GM23338 (cell line): ENCODE results near the gene EMP2. TPM values are rescaled to one million over a fixed set of nuclear protein-coding genes. Genes with fewer than 3 reads are reported as not detected.

ENCODE experiments used
- ATAC-seq: fragments of 200-7000 bp; cut with Tn5 transposase; 3 replicates; pipeline ENCODE4 v1.9.1; 2020
- DNase-seq: peaks from one replicate; pipeline ENCODE4 v3.0.0-alpha.2; 2015; ENCODE audit warnings: low spot score
- H2AFZ ChIP-seq: fragments of 200-600 bp; sonication (generic); 2 replicates; pipeline ENCODE4 v1.8.0; 2016; ENCODE audit warnings: antibody characterized with exemption, mild to moderate bottlenecking, moderate library complexity
- H3F3A ChIP-seq: fragments of 200-600 bp; sonication (generic); replicated peaks from 2 replicates; pipeline ENCODE4 v1.8.0; 2017; ENCODE audit warnings: antibody characterized with exemption, mixed run types, low read depth
- H3K27ac ChIP-seq: fragments of 200-600 bp; sonication (generic); 2 replicates; pipeline ENCODE4 v1.6.1; 2016; ENCODE audit warnings: low read depth
- H3K27me3 ChIP-seq: fragments of 200-600 bp; sonication (generic); 2 replicates; pipeline ENCODE4 v1.8.0; 2016; ENCODE audit warnings: mild to moderate bottlenecking, mixed run types, moderate library complexity; ENCODE audit not compliant: insufficient read depth
- H3K36me3 ChIP-seq: fragments of 200-600 bp; sonication (generic); 2 replicates; pipeline ENCODE4 v1.8.0; 2016; ENCODE audit warnings: mild to moderate bottlenecking; ENCODE audit not compliant: insufficient read depth
- H3K4me1 ChIP-seq: fragments of 200-600 bp; sonication (generic); 2 replicates; pipeline ENCODE4 v1.8.0; 2016; ENCODE audit warnings: mild to moderate bottlenecking, moderate library complexity; ENCODE audit not compliant: insufficient read depth
- H3K4me2 ChIP-seq: fragments of 200-600 bp; sonication (generic); 2 replicates; pipeline ENCODE4 v1.7.1; 2017; ENCODE audit warnings: mixed run types
- H3K4me3 ChIP-seq: fragments of 200-600 bp; sonication (generic); 2 replicates; pipeline ENCODE4 v1.6.1; 2016; ENCODE audit warnings: mixed run types
- H3K79me2 ChIP-seq: fragments of 200-600 bp; sonication (generic); replicated peaks from 2 replicates; pipeline ENCODE4 v1.8.0; 2017; ENCODE audit warnings: mild to moderate bottlenecking; ENCODE audit not compliant: insufficient read depth
- H3K9me2 ChIP-seq: fragments of 200-600 bp; sonication (generic); 2 replicates; pipeline ENCODE4 v1.8.0; 2017; ENCODE audit not compliant: insufficient read depth
- H4K20me1 ChIP-seq: fragments of 200-600 bp; sonication (generic); replicated peaks from 2 replicates; pipeline ENCODE4 v1.8.0; 2017; ENCODE audit warnings: mild to moderate bottlenecking; ENCODE audit not compliant: insufficient read depth
- H3K27ac Mint-ChIP-seq: 2 replicates; pipeline ENCODE4 v1.8.0; 2020; ENCODE audit warnings: inconsistent platforms, mild to moderate bottlenecking, moderate library complexity, mixed read lengths
- H3K27me3 Mint-ChIP-seq: 3 replicates; pipeline ENCODE4 v1.8.0; 2022; ENCODE audit warnings: low read depth, mild to moderate bottlenecking, moderate library complexity, mixed read lengths, inconsistent platforms; ENCODE audit not compliant: insufficient read depth, poor library complexity
- H3K36me3 Mint-ChIP-seq: 3 replicates; pipeline ENCODE4 v1.8.0; 2021; ENCODE audit warnings: low read depth, mild to moderate bottlenecking, inconsistent platforms, moderate library complexity, mixed read lengths
- H3K4me1 Mint-ChIP-seq: 3 replicates; pipeline ENCODE4 v1.8.0; 2020; ENCODE audit warnings: mild to moderate bottlenecking, inconsistent platforms, mixed read lengths
- H3K4me3 Mint-ChIP-seq: 3 replicates; pipeline ENCODE4 v1.8.0; 2021; ENCODE audit warnings: moderate library complexity, mild to moderate bottlenecking, inconsistent platforms, mixed read lengths
- H3K9me3 Mint-ChIP-seq: 3 replicates; pipeline ENCODE4 v1.8.0; 2020; ENCODE audit warnings: moderate library complexity, mild to moderate bottlenecking, inconsistent platforms, mixed read lengths
- EZH2 ChIP-seq: fragments of 200-600 bp; sonication (generic); IDR thresholded peaks from one replicate; pipeline ENCODE4 v1.8.0; 2017; ENCODE audit warnings: antibody characterized with exemption, mild to moderate bottlenecking, low read depth; ENCODE audit not compliant: unreplicated experiment
- EZH2phosphoT487 ChIP-seq: fragments of 200-600 bp; sonication (generic); IDR thresholded peaks from one replicate; pipeline ENCODE4 v1.8.1; 2018; ENCODE audit warnings: antibody characterized with exemption; ENCODE audit not compliant: unreplicated experiment
- JUNB ChIP-seq: IDR thresholded peaks from one replicate; pipeline ENCODE4 v1.6.1; 2016; ENCODE audit warnings: antibody characterized with exemption; ENCODE audit not compliant: unreplicated experiment
- NANOG ChIP-seq: IDR thresholded peaks from 2 replicates; pipeline ENCODE4 v1.6.1; 2016; ENCODE audit warnings: antibody characterized with exemption, borderline replicate concordance
- POLR2AphosphoS5 ChIP-seq: IDR thresholded peaks from 2 replicates; pipeline ENCODE4 v1.6.1; 2016; ENCODE audit warnings: antibody characterized with exemption, low read depth
- REST ChIP-seq: IDR thresholded peaks from one replicate; pipeline ENCODE4 v1.6.1; 2018; ENCODE audit warnings: antibody characterized with exemption; ENCODE audit not compliant: unreplicated experiment
- STAT1 ChIP-seq: IDR thresholded peaks from one replicate; pipeline ENCODE4 v1.6.1; 2016; ENCODE audit warnings: antibody characterized with exemption; ENCODE audit not compliant: unreplicated experiment
- ZNF114 ChIP-seq: fragments of 250-450 bp; sonication (Bioruptor Pico); IDR thresholded peaks from 2 replicates; pipeline ENCODE4 v1.5.0; 2020; ENCODE audit warnings: mild to moderate bottlenecking, moderate library complexity
- ZNF331 ChIP-seq: fragments of 250-450 bp; sonication (Bioruptor Pico); IDR thresholded peaks from 2 replicates; pipeline ENCODE4 v1.5.0; 2020; ENCODE audit warnings: low read depth, mild to moderate bottlenecking, moderate library complexity
- ZNF462 ChIP-seq: fragments of 250-450 bp; sonication (Bioruptor Pico); IDR thresholded peaks from 2 replicates; pipeline ENCODE4 v1.5.0; 2020; ENCODE audit warnings: mild to moderate bottlenecking, moderate library complexity
- polyA plus RNA-seq: library from polyadenylated mRNA; unstranded; fragments of >200 nt; fragmentation: Nextera tagmentation; extraction: Ambion mirVana; gene quantifications from 2 replicates; pipeline ENCODE4 v1.2.1, GENCODE V29; 2016
- total RNA-seq: library from RNA; depleted of rRNA; stranded (reverse); fragments of >200 nt; shearing (Covaris generic); gene quantifications from 2 replicates; pipeline ENCODE4 v1.2.3, GENCODE V29; 2014

The EMP2 gene
- total and polyA plus RNA-seq, 2 experiments from 2014 or later: 7.3 to 40.1 TPM

- Mint-ChIP-seq H3K4me3 (no peak overlapping the region), H3K27ac (no peak overlapping the region), H3K9me3 (peaks cover 28% of the 10 kb centered on the region), H3K27me3 (peaks cover 5% of the 10 kb centered on the region), H3K4me1 (no peaks in the 10 kb centered on the region; the same call in 2 of the 3 replicates), H3K36me3 (peaks cover 16% of the 10 kb centered on the region; the same call in 2 of the 3 replicates)
- no peak for TF ChIP-seq POLR2AphosphoS5
- no peak for TF ChIP-seq ZNF462 (CRISPR knock-in tag)
- TF ChIP-seq NANOG: no peak
- no peak for TF ChIP-seq EZH2phosphoT487
- TF ChIP-seq JUNB: no peak
- Histone ChIP-seq H3K27ac (no peak overlapping the region), H3K36me3 (no peaks in the 10 kb centered on the region; the same call in 1 of the 2 replicates), H3K9me2 (0 out of 2 replicates have a peak, but pooled peaks cover 4% of the 10 kb centered on the region), H3K4me1 (peaks cover 3% of the 10 kb centered on the region; the same call in 1 of the 2 replicates), H4K20me1 (no peaks in the 10 kb centered on the region), H3K4me3 (no peak overlapping the region), H3K79me2 (no peaks in the 10 kb centered on the region), H3K4me2 (no peak overlapping the region), H3F3A (0 out of 2 replicates have a peak, but pooled peaks cover 2% of the 10 kb centered on the region), H2AFZ (no peak overlapping the region), H3K27me3 (no peaks in the 10 kb centered on the region)
- ATAC-seq: no peak
- DNase-seq: no peak
These were observed 85.9 kb downstream of the EMP2 start for GRCh38 chr16:10494343-10495030.

GRCh38 chr16:10493276-10493675 lies 87.1 kb downstream of the EMP2 start:
- Histone ChIP-seq H3K79me2 (no peaks in the 10 kb centered on the region), H3K36me3 (no peaks in the 10 kb centered on the region; the same call in 1 of the 2 replicates), H3K27ac (no peak overlapping the region), H3K4me1 (peaks cover 4% of the 10 kb centered on the region; the same call in 1 of the 2 replicates), H3K9me2 (0 out of 2 replicates have a peak, but pooled peaks cover 4% of the 10 kb centered on the region), H3K4me3 (no peak overlapping the region), H3K27me3 (no peaks in the 10 kb centered on the region), H2AFZ (no peak overlapping the region), H4K20me1 (no peaks in the 10 kb centered on the region), H3F3A (0 out of 2 replicates have a peak, but pooled peaks cover 2% of the 10 kb centered on the region), H3K4me2 (no peak overlapping the region)
- ATAC-seq (no peak), DNase-seq (no peak)
- Mint-ChIP-seq H3K27me3 (peaks cover 5% of the 10 kb centered on the region), H3K4me1 (no peaks in the 10 kb centered on the region; the same call in 2 of the 3 replicates), H3K36me3 (peaks cover 16% of the 10 kb centered on the region; the same call in 2 of the 3 replicates), H3K9me3 (peaks cover 28% of the 10 kb centered on the region), H3K4me3 (no peak overlapping the region), H3K27ac (no peak overlapping the region)
- TF ChIP-seq POLR2AphosphoS5 (no peak), ZNF114 (CRISPR knock-in tag) (no peak), ZNF331 (no peak), JUNB (no peak), EZH2phosphoT487 (no peak), REST (no peak), EZH2 (no peak), NANOG (no peak), STAT1 (no peak)
